SK-N-SH (cell line): ENCODE measurements around the gene ALPG. TPM values are rescaled to one million over a fixed set of nuclear protein-coding genes. Genes with fewer than 3 reads are reported as not detected.

Experiments
- CTCF ChIA-PET: fragments of 300-600, 350-600 bp; formaldehyde crosslinking; extraction: SDS; loops from one replicate; lab custom pipeline; 2021; lab: Yijun Ruan, JAX
- POLR2A ChIA-PET: fragments of 350-600 bp; sonication (Branson Sonifier 250); formaldehyde crosslinking; extraction: SDS; loops from one replicate; lab custom pipeline; 2020; ENCODE audit warnings: antibody characterized with exemption, inconsistent platforms; lab: Yijun Ruan, JAX
- DNase-seq: peaks from one replicate; pipeline ENCODE4 v3.0.0; 2012
- H2AFZ ChIP-seq: fragments of 200-600 bp; sonication (generic); 2 replicates; pipeline ENCODE4 v1.8.1; 2016; ENCODE audit warnings: antibody characterized with exemption, mild to moderate bottlenecking, low read depth
- H3F3A ChIP-seq: fragments of 200-600 bp; sonication (generic); replicated peaks from 2 replicates; pipeline ENCODE3; 2016; ENCODE audit warnings: antibody characterized with exemption, mild to moderate bottlenecking; ENCODE audit not compliant: insufficient read depth
- H3K27ac ChIP-seq, 2 experiments: fragments of 200-500 bp in 1 of 2; fragments of 200-600 bp in 1 of 2; sonication (Bioruptor generic) in 1 of 2; sonication (generic), shearing (Covaris generic) in 1 of 2; 2 replicates each; pipeline versions ENCODE4 v1.5.1 to v1.6.1; 2014 to 2016; ENCODE audit warnings: low read depth in 2 of 2, inconsistent platforms in 1 of 2, low read length in 1 of 2, mild to moderate bottlenecking in 1 of 2, mixed read lengths in 1 of 2
- H3K27me3 ChIP-seq: fragments of 200-600 bp; sonication (generic), shearing (Covaris generic); 2 replicates; pipeline ENCODE4 v1.6.1; 2016; ENCODE audit warnings: mixed run types; ENCODE audit not compliant: insufficient read depth
- H3K36me3 ChIP-seq, 2 experiments: fragments of 200-500 bp in 1 of 2; fragments of 200-600 bp in 1 of 2; sonication (Bioruptor generic) in 1 of 2; sonication (generic) in 1 of 2; replicated peaks in 1 of 2; 2 replicates each; pipeline versions ENCODE3 to v1.5.1; 2014 to 2016; ENCODE audit warnings: low read length in 1 of 2, mild to moderate bottlenecking in 1 of 2; ENCODE audit not compliant: insufficient read depth in 2 of 2, control insufficient read depth in 1 of 2
- H3K4me1 ChIP-seq, 2 experiments: fragments of 200-500 bp in 1 of 2; fragments of 200-600 bp in 1 of 2; sonication (Bioruptor generic) in 1 of 2; sonication (generic), shearing (Covaris generic) in 1 of 2; 2 replicates each; pipeline versions ENCODE4 v1.5.1 to v1.6.1; 2014 to 2016; ENCODE audit warnings: low read depth in 1 of 2, low read length in 1 of 2, mixed run types in 1 of 2; ENCODE audit not compliant: insufficient read depth in 2 of 2, control insufficient read depth in 1 of 2
- H3K4me2 ChIP-seq: fragments of 200-600 bp; sonication (generic), shearing (Covaris generic); 2 replicates; pipeline ENCODE4 v1.6.1; 2017; ENCODE audit warnings: mixed run types
- H3K4me3 ChIP-seq, 2 experiments: fragments of 200-500 bp in 1 of 2; fragments of 200-600 bp in 1 of 2; sonication (Bioruptor generic) in 1 of 2; sonication (generic), shearing (Covaris generic) in 1 of 2; 2 replicates each; pipeline versions ENCODE4 v1.5.1 to v1.8.1; 2014 to 2016; ENCODE audit warnings: low read depth in 2 of 2, inconsistent platforms in 1 of 2, low read length in 1 of 2, mild to moderate bottlenecking in 1 of 2, mixed read lengths in 1 of 2, moderate library complexity in 1 of 2
- H3K79me2 ChIP-seq: fragments of 200-600 bp; sonication (generic); 2 replicates; pipeline ENCODE4 v1.8.1; 2017; ENCODE audit warnings: mild to moderate bottlenecking; ENCODE audit not compliant: insufficient read depth
- H3K9ac ChIP-seq: fragments of 200-600 bp; sonication (generic); 2 replicates; pipeline ENCODE4 v1.6.1; 2017; ENCODE audit warnings: mixed run types
- H3K9me2 ChIP-seq: fragments of 200-600 bp; sonication (generic); 2 replicates; pipeline ENCODE4 v1.6.1; 2017; ENCODE audit warnings: mixed run types
- H3K9me3 ChIP-seq: fragments of 200-600 bp; sonication (generic); 2 replicates; pipeline ENCODE4 v1.6.1; 2017; ENCODE audit warnings: mixed run types, mild to moderate bottlenecking, moderate library complexity
- H4K20me1 ChIP-seq: fragments of 200-600 bp; sonication (generic); 2 replicates; pipeline ENCODE4 v1.6.1; 2017; ENCODE audit warnings: mild to moderate bottlenecking, mixed run types; ENCODE audit not compliant: insufficient read depth
- FOSL2 ChIP-seq: IDR thresholded peaks from 2 replicates; pipeline ENCODE4 v1.4.0; 2012; ENCODE audit warnings: low read depth, mild to moderate bottlenecking, moderate library complexity, borderline replicate concordance
- FOXJ3 ChIP-seq: sonication (generic); formaldehyde crosslinking; IDR thresholded peaks from 2 replicates; pipeline ENCODE4 v1.5.1; 2020; ENCODE audit warnings: mild to moderate bottlenecking, missing genetic modification reagents
- JUND ChIP-seq: IDR thresholded peaks from 2 replicates; pipeline ENCODE4 v1.4.0; 2012
- MAX ChIP-seq: IDR thresholded peaks from 2 replicates; pipeline ENCODE4 v1.4.0; 2012; ENCODE audit warnings: low read depth
- NRF1 ChIP-seq: IDR thresholded peaks from 2 replicates; pipeline ENCODE4 v1.6.1; 2012; ENCODE audit warnings: low read depth, mild to moderate bottlenecking, low read length
- POLR2AphosphoS5 ChIP-seq: IDR thresholded peaks from 2 replicates; pipeline ENCODE4 v1.6.1; 2012; ENCODE audit warnings: low read depth, low read length
- RCOR1 ChIP-seq: fragments of 150-350 bp; IDR thresholded peaks from 2 replicates; pipeline ENCODE4 v1.6.1; 2017; ENCODE audit warnings: antibody characterized with exemption, low read length
- REST ChIP-seq: IDR thresholded peaks from 2 replicates; pipeline ENCODE4 v1.6.1; 2012; ENCODE audit warnings: mild to moderate bottlenecking, low read depth, low read length, moderate library complexity
- TAF1 ChIP-seq: IDR thresholded peaks from 2 replicates; pipeline ENCODE4 v1.6.1; 2012; ENCODE audit warnings: low read depth, mild to moderate bottlenecking, low read length, moderate library complexity, borderline replicate concordance
- TCF12 ChIP-seq: IDR thresholded peaks from 2 replicates; pipeline ENCODE4 v1.4.0; 2012
- USF2 ChIP-seq: fragments of 150-350 bp; IDR thresholded peaks from 2 replicates; pipeline ENCODE4 v1.6.1; 2017; ENCODE audit warnings: antibody characterized with exemption, low read length, low read depth, borderline replicate concordance
- YY1 ChIP-seq: IDR thresholded peaks from 2 replicates; pipeline ENCODE4 v1.4.0; 2012; ENCODE audit warnings: low read depth, mild to moderate bottlenecking
- WGBS: methylation state at CpG from one replicate; pipeline ENCODE4 v1.1.6; 2017; ENCODE audit warnings: low lambda C conversion rate; 5-methylcytosine and 5-hydroxymethylcytosine counted together
- polyA plus RNA-seq, 3 experiments: library from polyadenylated mRNA; depleted of rRNA; stranded (reverse); fragments of >200 nt; gene quantifications; 2 replicates each; pipeline ENCODE4 v1.2.3, GENCODE V29; 2012

ALPG gene
- polyA plus RNA-seq, 1 of the 3 experiments (the other 2 are of a cell fraction), result not detected

DNA sequence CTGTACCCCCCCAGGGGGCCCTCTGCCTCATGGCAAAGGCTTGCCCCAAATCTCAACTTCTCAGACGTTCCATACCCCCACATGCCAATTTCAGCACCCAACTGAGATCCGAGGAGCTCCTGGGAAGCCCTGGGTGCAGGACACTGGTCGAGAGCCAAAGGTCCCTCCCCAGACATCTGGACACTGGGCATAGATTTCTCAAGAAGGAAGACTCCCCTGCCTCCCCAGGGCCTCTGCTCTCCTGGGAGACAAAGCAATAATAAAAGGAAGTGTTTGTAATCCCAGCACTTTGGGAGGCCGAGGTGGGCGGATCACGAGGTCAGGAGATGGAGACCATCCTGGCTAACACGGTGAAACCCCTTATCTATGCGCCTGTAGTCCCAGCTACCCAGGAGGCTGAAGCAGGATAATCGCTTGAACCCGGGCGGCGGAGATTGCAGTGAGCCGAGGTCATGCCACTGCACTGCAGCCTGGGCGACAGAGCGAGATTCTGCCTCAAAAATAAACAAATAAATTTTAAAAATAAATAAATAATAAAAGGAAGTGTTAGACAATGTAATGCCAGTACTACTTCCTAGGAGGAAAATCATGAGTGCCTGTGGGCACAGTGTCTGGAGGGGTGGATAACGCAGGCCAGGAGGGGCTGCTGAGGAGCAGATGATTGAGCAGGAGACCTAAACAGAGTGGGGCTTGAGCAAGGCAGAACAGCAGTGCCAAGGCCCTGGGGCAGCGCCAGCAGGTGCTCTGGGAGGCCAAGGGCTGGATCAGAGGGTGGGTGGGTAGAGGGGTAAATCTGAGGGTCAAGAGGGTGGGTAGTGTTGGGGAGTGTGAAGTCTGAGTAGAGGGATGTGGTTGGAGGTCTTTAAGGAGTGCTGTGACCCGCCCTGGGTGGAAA, 24.1 kb upstream of the ALPG start:
- TF ChIP-seq RCOR1, result no peak
- TF ChIP-seq YY1, result no peak
- no peak for TF ChIP-seq MAX
- TF ChIP-seq USF2, result no peak
- TF ChIP-seq TAF1, result no peak
- no peak for TF ChIP-seq NRF1
- TF ChIP-seq FOSL2, result no peak
- TF ChIP-seq TCF12, result no peak
- no peak for TF ChIP-seq REST
- no peak for TF ChIP-seq FOXJ3 (CRISPR knock-in tag)
- no peak for TF ChIP-seq JUND
- no peak for TF ChIP-seq POLR2AphosphoS5
- Histone ChIP-seq H3K27me3 (peaks cover 53% of the 10 kb centered on the region), H3K4me3 (no peak overlapping the region), H3K9me2 (no peaks in the 10 kb centered on the region), H3K9me3 (no peaks in the 10 kb centered on the region), H3K4me2 (no peak overlapping the region), H4K20me1 (no peaks in the 10 kb centered on the region), H3K79me2 (no peaks in the 10 kb centered on the region), H3K27ac (no peak overlapping the region), H3K36me3 (no peaks in the 10 kb centered on the region), H3F3A (no peaks in the 10 kb centered on the region), H2AFZ (no peak overlapping the region), H3K4me1 (no peaks in the 10 kb centered on the region; a peak in 1 of 4 replicates), H3K9ac (no peak overlapping the region)
- ChIA-PET CTCF (interaction anchor here (1.0 kb wide), 1 partner anchor 8 kb away, joined by 4 read pairs; no protein-coding TSS in a partner anchor), POLR2A (no interaction called here)
- no peak for DNase-seq
- WGBS, result 38% methylated on average over 18 of the region's 18 CpGs
